ENCODE results near the gene FBXO46. TPM values are rescaled to one million over a fixed set of nuclear protein-coding genes. Genes with fewer than 3 reads are reported as not detected.
"Not testable (repeated sequence)": the region's sequence is repeated elsewhere in the genome, so short reads cannot be mapped to it uniquely, and the experiment has no call there.

Gene FBXO46
- total and polyA plus RNA-seq, 2 experiments from 2014 or later: 39.3 to 48.2 TPM

GRCh38 chr19:45729800-45730290 lies 851 bp downstream of the FBXO46 start:
- no peaks in the 10 kb centered on the region for H3K36me3 ChIP-seq
- H3K9me3 ChIP-seq (ENCODE audit: low read depth): no peaks in the 10 kb centered on the region
- no peak overlapping the region for H3K27ac ChIP-seq
- H3K4me1 ChIP-seq (ENCODE audit: low read depth): no peaks in the 10 kb centered on the region
- no peak for DNase-seq (ENCODE audit: low read depth in 1 of 2, low spot score in 1 of 2)
- H3K27me3 ChIP-seq: no peaks in the 10 kb centered on the region
- peak overlapping the region; percentile 65 for H3K4me3 ChIP-seq
- TF ChIP-seq CTCF (IDR thresholded peaks at IDR 0.05; ENCODE audit: low read depth, low read length): no peak

- H3K4me1 ChIP-seq (ENCODE audit: low read depth); H3K4me3 ChIP-seq; H3K27me3 ChIP-seq; H3K36me3 ChIP-seq; DNase-seq (ENCODE audit: low read depth in 1 of 2, low spot score in 1 of 2); H3K9me3 ChIP-seq (ENCODE audit: low read depth); H3K27ac ChIP-seq: not testable (repeated sequence)
These were observed 2.0 kb downstream of the FBXO46 start for GRCh38 chr19:45728683-45729082.

- peaks cover 11% of the 10 kb centered on the region for H3K4me1 ChIP-seq (ENCODE audit: low read depth)
- H3K9me3 ChIP-seq (ENCODE audit: low read depth); DNase-seq (ENCODE audit: low read depth in 1 of 2, low spot score in 1 of 2): not testable (repeated sequence)
These were observed 10.6 kb downstream of the FBXO46 start for GRCh38 chr19:45720065-45720464.

GRCh38 chr19:45717983-45718650 lies 12.6 kb downstream of the FBXO46 start:
- H3K9me3 ChIP-seq (ENCODE audit: low read depth): no peaks in the 10 kb centered on the region
- H3K27me3 ChIP-seq: no peaks in the 10 kb centered on the region
- peaks cover 9% of the 10 kb centered on the region for H3K36me3 ChIP-seq
- H3K27ac ChIP-seq: peak overlapping the region; percentile 98
- no peak for TF ChIP-seq CTCF (IDR thresholded peaks at IDR 0.05; ENCODE audit: low read depth, low read length)
- DNase-seq (ENCODE audit: low read depth in 1 of 2, low spot score in 1 of 2): peak in 1 of 2 donors; percentile 28
- peak overlapping the region; percentile 34 for H3K4me3 ChIP-seq
- peaks cover 11% of the 10 kb centered on the region for H3K4me1 ChIP-seq (ENCODE audit: low read depth)

More at GRCh38 chr19:45720065-45720464, 10.6 kb downstream of the FBXO46 start:
- H3K36me3 ChIP-seq: peaks cover 12% of the 10 kb centered on the region
- H3K27ac ChIP-seq, H3K27me3 ChIP-seq, H3K4me3 ChIP-seq: not testable (repeated sequence)

- peak overlapping the region; percentile 80 for H3K4me3 ChIP-seq
- DNase-seq (ENCODE audit: low read depth in 1 of 2, low spot score in 1 of 2): peak; percentile 100
- H3K27ac ChIP-seq: peak overlapping the region; percentile 98
- H3K9me3 ChIP-seq (ENCODE audit: low read depth): no peaks in the 10 kb centered on the region
- H3K4me1 ChIP-seq (ENCODE audit: low read depth): peaks cover 11% of the 10 kb centered on the region
- TF ChIP-seq CTCF (IDR thresholded peaks at IDR 0.05; ENCODE audit: low read depth, low read length): peak; percentile 29
- no peaks in the 10 kb centered on the region for H3K27me3 ChIP-seq
- H3K36me3 ChIP-seq: peaks cover 8% of the 10 kb centered on the region
These were observed 13.3 kb downstream of the FBXO46 start for GRCh38 chr19:45717131-45717982.

- peaks cover 11% of the 10 kb centered on the region for H3K4me1 ChIP-seq (ENCODE audit: low read depth)
- TF ChIP-seq CTCF (IDR thresholded peaks at IDR 0.05; ENCODE audit: low read depth, low read length): no peak
- peak; percentile 18 to 46 for DNase-seq (ENCODE audit: low read depth in 1 of 2, low spot score in 1 of 2)
These were observed 14.2 kb downstream of the FBXO46 start for GRCh38 chr19:45716359-45717130.

More at GRCh38 chr19:45716359-45717130, 14.2 kb downstream of the FBXO46 start:
- H3K36me3 ChIP-seq: peaks cover 8% of the 10 kb centered on the region
- H3K9me3 ChIP-seq (ENCODE audit: low read depth): no peaks in the 10 kb centered on the region
- H3K27ac ChIP-seq: peak overlapping the region; percentile 98
- peak overlapping the region; percentile 80 for H3K4me3 ChIP-seq
- no peaks in the 10 kb centered on the region for H3K27me3 ChIP-seq
